GM23338 (cell line): ENCODE data around the gene GFOD1. TPM values are rescaled to one million over a fixed set of nuclear protein-coding genes. Genes with fewer than 3 reads are reported as not detected.

Source experiments
- ATAC-seq: fragments of 200-7000 bp; cut with Tn5 transposase; 3 replicates; pipeline ENCODE4 v1.9.1; 2020
- DNase-seq: peaks from one replicate; pipeline ENCODE4 v3.0.0-alpha.2; 2015; ENCODE audit warnings: low spot score
- H2AFZ ChIP-seq: fragments of 200-600 bp; sonication (generic); 2 replicates; pipeline ENCODE4 v1.8.0; 2016; ENCODE audit warnings: antibody characterized with exemption, mild to moderate bottlenecking, moderate library complexity
- H3F3A ChIP-seq: fragments of 200-600 bp; sonication (generic); replicated peaks from 2 replicates; pipeline ENCODE4 v1.8.0; 2017; ENCODE audit warnings: antibody characterized with exemption, mixed run types, low read depth
- H3K27ac ChIP-seq: fragments of 200-600 bp; sonication (generic); 2 replicates; pipeline ENCODE4 v1.6.1; 2016; ENCODE audit warnings: low read depth
- H3K27me3 ChIP-seq: fragments of 200-600 bp; sonication (generic); 2 replicates; pipeline ENCODE4 v1.8.0; 2016; ENCODE audit warnings: mild to moderate bottlenecking, mixed run types, moderate library complexity; ENCODE audit not compliant: insufficient read depth
- H3K36me3 ChIP-seq: fragments of 200-600 bp; sonication (generic); 2 replicates; pipeline ENCODE4 v1.8.0; 2016; ENCODE audit warnings: mild to moderate bottlenecking; ENCODE audit not compliant: insufficient read depth
- H3K4me1 ChIP-seq: fragments of 200-600 bp; sonication (generic); 2 replicates; pipeline ENCODE4 v1.8.0; 2016; ENCODE audit warnings: mild to moderate bottlenecking, moderate library complexity; ENCODE audit not compliant: insufficient read depth
- H3K4me2 ChIP-seq: fragments of 200-600 bp; sonication (generic); 2 replicates; pipeline ENCODE4 v1.7.1; 2017; ENCODE audit warnings: mixed run types
- H3K4me3 ChIP-seq: fragments of 200-600 bp; sonication (generic); 2 replicates; pipeline ENCODE4 v1.6.1; 2016; ENCODE audit warnings: mixed run types
- H3K79me2 ChIP-seq: fragments of 200-600 bp; sonication (generic); replicated peaks from 2 replicates; pipeline ENCODE4 v1.8.0; 2017; ENCODE audit warnings: mild to moderate bottlenecking; ENCODE audit not compliant: insufficient read depth
- H3K9me2 ChIP-seq: fragments of 200-600 bp; sonication (generic); 2 replicates; pipeline ENCODE4 v1.8.0; 2017; ENCODE audit not compliant: insufficient read depth
- H4K20me1 ChIP-seq: fragments of 200-600 bp; sonication (generic); replicated peaks from 2 replicates; pipeline ENCODE4 v1.8.0; 2017; ENCODE audit warnings: mild to moderate bottlenecking; ENCODE audit not compliant: insufficient read depth
- H3K27ac Mint-ChIP-seq: 2 replicates; pipeline ENCODE4 v1.8.0; 2020; ENCODE audit warnings: inconsistent platforms, mild to moderate bottlenecking, moderate library complexity, mixed read lengths
- H3K27me3 Mint-ChIP-seq: 3 replicates; pipeline ENCODE4 v1.8.0; 2022; ENCODE audit warnings: low read depth, mild to moderate bottlenecking, moderate library complexity, mixed read lengths, inconsistent platforms; ENCODE audit not compliant: insufficient read depth, poor library complexity
- H3K36me3 Mint-ChIP-seq: 3 replicates; pipeline ENCODE4 v1.8.0; 2021; ENCODE audit warnings: low read depth, mild to moderate bottlenecking, inconsistent platforms, moderate library complexity, mixed read lengths
- H3K4me1 Mint-ChIP-seq: 3 replicates; pipeline ENCODE4 v1.8.0; 2020; ENCODE audit warnings: mild to moderate bottlenecking, inconsistent platforms, mixed read lengths
- H3K4me3 Mint-ChIP-seq: 3 replicates; pipeline ENCODE4 v1.8.0; 2021; ENCODE audit warnings: moderate library complexity, mild to moderate bottlenecking, inconsistent platforms, mixed read lengths
- H3K9me3 Mint-ChIP-seq: 3 replicates; pipeline ENCODE4 v1.8.0; 2020; ENCODE audit warnings: moderate library complexity, mild to moderate bottlenecking, inconsistent platforms, mixed read lengths
- CREB1 ChIP-seq: fragments of 250-450 bp; sonication (Bioruptor Pico); IDR thresholded peaks from 2 replicates; pipeline ENCODE4 v1.5.0; 2020; ENCODE audit warnings: low read depth, mild to moderate bottlenecking, moderate library complexity
- CTCF ChIP-seq, 2 experiments: fragments of 200-600 bp in 1 of 2; sonication (generic) in 1 of 2; conservative IDR thresholded peaks; 2 replicates each; pipeline versions ENCODE4 v1.5.1 to v1.6.1; 2016 to 2017; ENCODE audit warnings: antibody characterized with exemption in 2 of 2, low read depth in 2 of 2, mild to moderate bottlenecking in 2 of 2, moderate library complexity in 1 of 2
- ETS1 ChIP-seq: IDR thresholded peaks from 2 replicates; pipeline ENCODE4 v1.6.1; 2016; ENCODE audit warnings: antibody characterized with exemption
- EZH2 ChIP-seq: fragments of 200-600 bp; sonication (generic); IDR thresholded peaks from one replicate; pipeline ENCODE4 v1.8.0; 2017; ENCODE audit warnings: antibody characterized with exemption, mild to moderate bottlenecking, low read depth; ENCODE audit not compliant: unreplicated experiment
- EZH2phosphoT487 ChIP-seq: fragments of 200-600 bp; sonication (generic); IDR thresholded peaks from one replicate; pipeline ENCODE4 v1.8.1; 2018; ENCODE audit warnings: antibody characterized with exemption; ENCODE audit not compliant: unreplicated experiment
- JUNB ChIP-seq: IDR thresholded peaks from one replicate; pipeline ENCODE4 v1.6.1; 2016; ENCODE audit warnings: antibody characterized with exemption; ENCODE audit not compliant: unreplicated experiment
- NANOG ChIP-seq: IDR thresholded peaks from 2 replicates; pipeline ENCODE4 v1.6.1; 2016; ENCODE audit warnings: antibody characterized with exemption, borderline replicate concordance
- POLR2AphosphoS5 ChIP-seq: IDR thresholded peaks from 2 replicates; pipeline ENCODE4 v1.6.1; 2016; ENCODE audit warnings: antibody characterized with exemption, low read depth
- REST ChIP-seq: IDR thresholded peaks from one replicate; pipeline ENCODE4 v1.6.1; 2018; ENCODE audit warnings: antibody characterized with exemption; ENCODE audit not compliant: unreplicated experiment
- STAT1 ChIP-seq: IDR thresholded peaks from one replicate; pipeline ENCODE4 v1.6.1; 2016; ENCODE audit warnings: antibody characterized with exemption; ENCODE audit not compliant: unreplicated experiment
- ZNF114 ChIP-seq: fragments of 250-450 bp; sonication (Bioruptor Pico); IDR thresholded peaks from 2 replicates; pipeline ENCODE4 v1.5.0; 2020; ENCODE audit warnings: mild to moderate bottlenecking, moderate library complexity
- ZNF331 ChIP-seq: fragments of 250-450 bp; sonication (Bioruptor Pico); IDR thresholded peaks from 2 replicates; pipeline ENCODE4 v1.5.0; 2020; ENCODE audit warnings: low read depth, mild to moderate bottlenecking, moderate library complexity
- polyA plus RNA-seq: library from polyadenylated mRNA; unstranded; fragments of >200 nt; fragmentation: Nextera tagmentation; extraction: Ambion mirVana; gene quantifications from 2 replicates; pipeline ENCODE4 v1.2.1, GENCODE V29; 2016
- total RNA-seq: library from RNA; depleted of rRNA; stranded (reverse); fragments of >200 nt; shearing (Covaris generic); gene quantifications from 2 replicates; pipeline ENCODE4 v1.2.3, GENCODE V29; 2014

GFOD1 gene
- total and polyA plus RNA-seq, 2 experiments from 2014 or later: 4.9 to 12.8 TPM

- H3K4me1 ChIP-seq: peaks cover 11% of the 10 kb centered on the region
- no peaks in the 10 kb centered on the region for H4K20me1 ChIP-seq
- ATAC-seq (no peak), DNase-seq (no peak)
- no peaks in the 10 kb centered on the region for H3K27me3 ChIP-seq
- no peak overlapping the region for H3K4me3 ChIP-seq
- no peak overlapping the region for H2AFZ ChIP-seq
- Mint-ChIP-seq H3K4me3 (no peak overlapping the region), H3K27me3 (peaks cover 7% of the 10 kb centered on the region), H3K9me3 (0 out of 3 replicates have a peak, but pooled peaks cover 2% of the 10 kb centered on the region), H3K36me3 (no peaks in the 10 kb centered on the region; the same call in 2 of the 3 replicates), H3K27ac (no peak overlapping the region), H3K4me1 (peaks cover 35% of the 10 kb centered on the region)
- H3F3A ChIP-seq: no peaks in the 10 kb centered on the region
- no peaks in the 10 kb centered on the region for H3K36me3 ChIP-seq
- TF ChIP-seq REST (no peak), JUNB (no peak), CREB1 (no peak), EZH2 (no peak)
- no peak overlapping the region for H3K27ac ChIP-seq
- no peaks in the 10 kb centered on the region for H3K79me2 ChIP-seq
- H3K4me2 ChIP-seq: no peak overlapping the region
- peaks cover 6% of the 10 kb centered on the region; the same call in 1 of the 2 replicates for H3K9me2 ChIP-seq
Observed at GRCh38 chr6:13377054-13377758, 110.2 kb downstream of the GFOD1 start.

GRCh38 chr6:13375360-13375878, 112.0 kb downstream of the GFOD1 start:
- Histone ChIP-seq H3K9me2 (peaks cover 6% of the 10 kb centered on the region; the same call in 1 of the 2 replicates), H2AFZ (no peak overlapping the region), H3K27me3 (no peaks in the 10 kb centered on the region), H3K4me3 (no peak overlapping the region), H3K36me3 (no peaks in the 10 kb centered on the region), H3F3A (no peaks in the 10 kb centered on the region), H3K4me2 (no peak overlapping the region), H3K4me1 (no peaks in the 10 kb centered on the region), H3K79me2 (no peaks in the 10 kb centered on the region), H4K20me1 (no peaks in the 10 kb centered on the region), H3K27ac (no peak overlapping the region)
- no peaks in the 10 kb centered on the region; the same call in 2 of the 3 replicates for H3K36me3 Mint-ChIP-seq
- H3K4me3 Mint-ChIP-seq: no peak overlapping the region
- DNase-seq: no peak
- H3K27ac Mint-ChIP-seq: no peak overlapping the region
- peaks cover 21% of the 10 kb centered on the region for H3K4me1 Mint-ChIP-seq
- no peak for ATAC-seq
- H3K27me3 Mint-ChIP-seq: peaks cover 7% of the 10 kb centered on the region
- no peaks in the 10 kb centered on the region for H3K9me3 Mint-ChIP-seq
- no peak for TF ChIP-seq CTCF (conservative IDR thresholded peaks at IDR 0.05; ENCODE audit: low read depth in 2 of 2)
- no peak for TF ChIP-seq JUNB
- no peak for TF ChIP-seq ETS1
- TF ChIP-seq ZNF114: no peak
- no peak for TF ChIP-seq ZNF331 (CRISPR knock-in tag)
- no peak for TF ChIP-seq EZH2phosphoT487
- TF ChIP-seq NANOG: no peak
- no peak for TF ChIP-seq POLR2AphosphoS5
- no peak for TF ChIP-seq STAT1
- no peak for TF ChIP-seq CREB1
